GM12892 (cell line): Measurements from ENCODE around the gene PKMYT1.

ENCODE experiments used
- POLR2A ChIP-seq: IDR thresholded peaks from 2 replicates; pipeline ENCODE4 v1.6.1; 2011; ENCODE audit warnings: low read depth, low read length, control low read depth
- POLR2AphosphoS5 ChIP-seq: IDR thresholded peaks from 2 replicates; pipeline ENCODE4 v1.6.1; 2011; ENCODE audit warnings: low read depth, low read length, control low read depth
- TAF1 ChIP-seq: IDR thresholded peaks from 2 replicates; pipeline ENCODE4 v1.6.1; 2011; ENCODE audit warnings: low read depth, mild to moderate bottlenecking, control low read depth, low read length, borderline replicate concordance

DNA sequence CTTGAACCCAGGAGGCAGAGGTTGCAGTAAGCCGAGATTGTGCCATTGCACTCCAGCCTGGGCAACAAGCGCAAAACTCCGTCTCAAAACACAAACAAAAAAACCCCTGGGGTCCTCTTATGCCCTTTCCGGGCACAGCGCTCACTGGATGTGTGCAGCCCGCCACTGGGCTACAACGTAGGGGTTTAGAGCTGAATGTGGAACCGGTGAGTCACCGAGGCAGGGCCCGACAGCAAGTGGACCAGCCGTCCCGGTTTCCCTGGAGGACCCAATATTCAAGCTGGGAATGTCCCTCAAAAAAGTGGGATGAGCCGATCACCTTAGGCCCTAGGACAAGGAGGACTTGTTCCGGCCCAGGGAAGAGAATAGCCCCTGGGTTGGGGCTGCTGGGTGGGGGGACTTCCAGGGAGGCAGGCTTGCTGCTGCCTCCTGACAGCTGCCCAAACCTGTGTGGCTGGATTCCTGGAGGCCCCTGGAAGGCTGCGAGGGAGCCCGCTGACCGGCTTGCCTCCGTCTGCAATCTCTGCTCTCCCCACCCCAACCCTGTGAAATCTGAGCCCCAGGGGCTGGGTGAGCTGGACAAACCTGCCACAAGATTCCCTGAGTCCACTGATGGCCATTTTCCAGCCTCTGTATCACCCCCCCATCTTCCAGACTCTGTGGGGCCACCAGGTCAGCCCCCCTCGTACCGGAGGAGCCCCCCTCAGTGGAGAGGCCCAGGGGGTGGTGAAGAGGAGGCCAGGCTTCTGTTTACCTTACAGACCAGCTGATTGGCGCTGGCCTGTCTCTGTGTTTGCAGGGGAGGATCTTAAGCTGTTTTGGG, 29.5 kb upstream of the PKMYT1 start:
- TF ChIP-seq POLR2A (no peak), TAF1 (no peak), POLR2AphosphoS5 (no peak)
